ENCODE measurements around the gene TMEM94. TPM values are rescaled to one million over a fixed set of nuclear protein-coding genes. Genes with fewer than 3 reads are reported as not detected.

Gene TMEM94
- total and polyA plus RNA-seq, 8 donors = 16.6 to 466 (median 56.5) TPM

GRCh38 chr17:75521290-75521689, 64.9 kb downstream of the TMEM94 start:
- 86 to 93% (median 90%) methylated on average over 8 of the region's 8 CpGs for WGBS, 5 donors

GRCh38 chr17:75521951-75522727, 65.7 kb downstream of the TMEM94 start:
- intact Hi-C loops (cut with DNase I; ENCODE audit: low total_unique reads) = no loop called here
- no peak overlapping the region for H3K4me3 ChIP-seq
- H3K36me3 ChIP-seq = peaks cover 12 to 49% (median 37%) of the 10 kb centered on the region in 4 donors
- H3K27me3 ChIP-seq = peaks cover 0 to 10% (median 0%) of the 10 kb centered on the region in 3 donors
- DNase-seq = no peak
- WGBS, 5 donors = 79 to 97% (median 86%) methylated on average over 30 to 33 of the region's 33 CpGs
- H3K9me3 ChIP-seq = no peaks in the 10 kb centered on the region
- peaks cover 31 to 54% (median 39%) of the 10 kb centered on the region in 4 donors for H3K4me1 ChIP-seq
- H3K27ac ChIP-seq = no peak overlapping the region
- no peak for TF ChIP-seq EP300 (IDR thresholded peaks at IDR 0.05)
- no peak for TF ChIP-seq POLR2AphosphoS5 (IDR thresholded peaks at IDR 0.05)
- TF ChIP-seq POLR2A (IDR thresholded peaks at IDR 0.05) = no peak
- no peak for TF ChIP-seq CTCF (IDR thresholded peaks at IDR 0.05)

More at GRCh38 chr17:75521290-75521689, 64.9 kb downstream of the TMEM94 start:
- intact Hi-C loops (cut with DNase I; ENCODE audit: low total_unique reads) = no loop called here
- Histone ChIP-seq H3K36me3 (peaks cover 12 to 49% (median 37%) of the 10 kb centered on the region in 4 donors), H3K4me3 (no peak overlapping the region), H3K27ac (no peak overlapping the region), H3K4me1 (peaks cover 30 to 53% (median 38%) of the 10 kb centered on the region in 4 donors), H3K9me3 (no peaks in the 10 kb centered on the region), H3K27me3 (peaks cover 0 to 4% (median 0%) of the 10 kb centered on the region in 3 donors)
- no peak for DNase-seq
- TF ChIP-seq CTCF (IDR thresholded peaks at IDR 0.05) = no peak
- TF ChIP-seq POLR2AphosphoS5 (IDR thresholded peaks at IDR 0.05) = no peak
- TF ChIP-seq POLR2A (IDR thresholded peaks at IDR 0.05) = no peak
- no peak for TF ChIP-seq EP300 (IDR thresholded peaks at IDR 0.05)

- H3K36me3 ChIP-seq = peaks cover 12 to 49% (median 37%) of the 10 kb centered on the region in 4 donors
- H3K9me3 ChIP-seq = no peaks in the 10 kb centered on the region
- intact Hi-C loops (cut with DNase I; ENCODE audit: low total_unique reads) = no loop called here
- TF ChIP-seq POLR2A (IDR thresholded peaks at IDR 0.05) (no peak), CTCF (IDR thresholded peaks at IDR 0.05) (no peak), POLR2AphosphoS5 (IDR thresholded peaks at IDR 0.05) (no peak), EP300 (IDR thresholded peaks at IDR 0.05) (no peak)
- peak overlapping the region in 1 of 5 donors; percentile 88 for H3K27ac ChIP-seq
- H3K4me3 ChIP-seq = no peak overlapping the region
- peaks cover 0 to 10% (median 0%) of the 10 kb centered on the region in 3 donors for H3K27me3 ChIP-seq
- H3K4me1 ChIP-seq = peaks cover 27 to 54% (median 34%) of the 10 kb centered on the region in 4 donors
- 85 to 90% (median 87%) methylated on average over 7 of the region's 7 CpGs for WGBS, 5 donors
- DNase-seq = no peak
Observed at GRCh38 chr17:75523647-75524046, 67.2 kb downstream of the TMEM94 start.

- 14 to 26% (median 21%) methylated on average over 20 to 24 of the region's 24 CpGs for WGBS, 5 donors
- TF ChIP-seq EP300 (IDR thresholded peaks at IDR 0.05) = no peak
- TF ChIP-seq CTCF (IDR thresholded peaks at IDR 0.05) = no peak
- TF ChIP-seq POLR2A (IDR thresholded peaks at IDR 0.05) = no peak
- no peak for TF ChIP-seq POLR2AphosphoS5 (IDR thresholded peaks at IDR 0.05)
- Histone ChIP-seq H3K36me3 (peaks cover 8 to 46% (median 33%) of the 10 kb centered on the region in 4 donors), H3K27ac (peak overlapping the region; percentile 87 to 97 (median 88)), H3K27me3 (peaks cover 0 to 10% (median 0%) of the 10 kb centered on the region in 3 donors), H3K9me3 (no peaks in the 10 kb centered on the region), H3K4me3 (peak overlapping the region; percentile 62 to 72 (median 72)), H3K4me1 (peaks cover 27 to 52% (median 38%) of the 10 kb centered on the region in 4 donors)
- no peak for DNase-seq
- intact Hi-C loops (cut with DNase I; ENCODE audit: low total_unique reads) = no loop called here
Observed at GRCh38 chr17:75524269-75524969, 68.0 kb downstream of the TMEM94 start.
